ENCODE results near the gene KRTAP5-11. TPM values are rescaled to one million over a fixed set of nuclear protein-coding genes. Genes with fewer than 3 reads are reported as not detected.

KRTAP5-11 gene
- total RNA-seq, 1 donor from 2014 or later: not detected

- no peaks in the 10 kb centered on the region for H3K4me1 ChIP-seq
- no peaks in the 10 kb centered on the region for H3K36me3 ChIP-seq
- no peak for TF ChIP-seq CTCF (IDR thresholded peaks at IDR 0.05)
- H3K27ac ChIP-seq: no peak overlapping the region
- no peak for DNase-seq (ENCODE audit: low spot score in 2 of 2)
- H3K4me3 ChIP-seq: no peak overlapping the region
- intact Hi-C loops (cut with DNase I): no loop called here
- H3K9me3 ChIP-seq: no peaks in the 10 kb centered on the region
- H3K27me3 ChIP-seq: no peaks in the 10 kb centered on the region
These were observed 50.6 kb downstream of the KRTAP5-11 start for GRCh38 chr11:71532036-71532610.

Other genes starting within 250 kb of the KRTAP5-11 start
- 66.2 TPM for gene DHCR7, start 134.5 kb downstream of the KRTAP5-11 start, total RNA-seq
- gene NADSYN1, start 129.7 kb downstream of the KRTAP5-11 start, total RNA-seq: 33.3 TPM
- not detected for gene KRTAP5-7, start 55.6 kb downstream of the KRTAP5-11 start, total RNA-seq
- gene KRTAP5-8, start 44.9 kb downstream of the KRTAP5-11 start, total RNA-seq: not detected
- not detected for gene KRTAP5-9, start 34.5 kb downstream of the KRTAP5-11 start, total RNA-seq
- not detected for gene KRTAP5-10, start 17.3 kb downstream of the KRTAP5-11 start, total RNA-seq

Data from ascending aorta (tissue), 2 donors.